ENCODE data around the gene KRT31.
"Not testable (repeated sequence)": the region's sequence is repeated elsewhere in the genome, so short reads cannot be mapped to it uniquely, and the experiment has no call there.

KRT31 gene

DNA sequence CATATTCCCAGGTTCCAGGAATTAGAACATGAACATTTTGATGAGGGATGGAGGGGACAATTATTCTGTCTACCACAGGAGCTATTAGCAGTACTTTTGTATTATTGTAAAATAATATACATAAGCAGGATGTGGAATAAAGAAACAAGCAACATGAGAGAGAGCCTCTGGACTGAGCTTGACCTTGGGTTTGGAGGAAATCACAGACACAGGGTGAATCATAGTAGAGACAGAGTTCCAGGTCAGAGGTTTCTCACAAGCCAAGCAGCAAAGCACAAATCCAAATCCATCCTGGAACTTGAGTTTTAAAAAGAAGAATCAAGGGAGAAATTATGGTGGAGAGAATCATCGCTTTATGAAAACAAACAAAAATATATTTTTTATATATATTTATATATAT, 5.1 kb downstream of the KRT31 start:
- no peak for FAIRE-seq
- DNase-seq (ENCODE audit: insufficient read length, low spot score) = no peak
- TF ChIP-seq, protein P1, sequence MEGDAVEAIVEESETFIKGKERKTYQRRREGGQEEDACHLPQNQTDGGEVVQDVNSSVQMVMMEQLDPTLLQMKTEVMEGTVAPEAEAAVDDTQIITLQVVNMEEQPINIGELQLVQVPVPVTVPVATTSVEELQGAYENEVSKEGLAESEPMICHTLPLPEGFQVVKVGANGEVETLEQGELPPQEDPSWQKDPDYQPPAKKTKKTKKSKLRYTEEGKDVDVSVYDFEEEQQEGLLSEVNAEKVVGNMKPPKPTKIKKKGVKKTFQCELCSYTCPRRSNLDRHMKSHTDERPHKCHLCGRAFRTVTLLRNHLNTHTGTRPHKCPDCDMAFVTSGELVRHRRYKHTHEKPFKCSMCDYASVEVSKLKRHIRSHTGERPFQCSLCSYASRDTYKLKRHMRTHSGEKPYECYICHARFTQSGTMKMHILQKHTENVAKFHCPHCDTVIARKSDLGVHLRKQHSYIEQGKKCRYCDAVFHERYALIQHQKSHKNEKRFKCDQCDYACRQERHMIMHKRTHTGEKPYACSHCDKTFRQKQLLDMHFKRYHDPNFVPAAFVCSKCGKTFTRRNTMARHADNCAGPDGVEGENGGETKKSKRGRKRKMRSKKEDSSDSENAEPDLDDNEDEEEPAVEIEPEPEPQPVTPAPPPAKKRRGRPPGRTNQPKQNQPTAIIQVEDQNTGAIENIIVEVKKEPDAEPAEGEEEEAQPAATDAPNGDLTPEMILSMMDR (IDR thresholded peaks at IDR 0.05; ENCODE audit: insufficient read depth, missing control alignments) = no peak

DNA sequence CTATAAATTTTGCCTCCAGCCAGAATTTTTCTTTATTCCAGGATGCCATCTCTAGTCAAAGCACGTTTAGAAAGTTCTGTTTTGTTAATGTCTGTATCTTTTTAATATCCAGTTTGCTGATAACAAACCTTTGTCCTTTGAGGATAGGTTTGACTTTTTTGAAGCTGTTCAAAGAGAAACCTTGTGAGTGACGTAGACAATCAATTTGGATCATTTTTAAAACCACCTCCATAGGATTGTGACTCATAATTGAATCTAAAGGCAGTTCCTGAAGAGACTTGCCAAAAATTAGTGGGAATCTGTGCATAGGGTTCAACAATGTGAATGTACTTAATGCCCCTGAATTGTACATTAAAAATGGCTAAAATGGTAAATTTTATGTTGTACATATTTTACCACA, 5.9 kb downstream of the KRT31 start:
- no peak for DNase-seq (ENCODE audit: insufficient read length, low spot score)
- TF ChIP-seq, protein P1 (IDR thresholded peaks at IDR 0.05; ENCODE audit: insufficient read depth, missing control alignments) = no peak
- FAIRE-seq = no peak

DNA sequence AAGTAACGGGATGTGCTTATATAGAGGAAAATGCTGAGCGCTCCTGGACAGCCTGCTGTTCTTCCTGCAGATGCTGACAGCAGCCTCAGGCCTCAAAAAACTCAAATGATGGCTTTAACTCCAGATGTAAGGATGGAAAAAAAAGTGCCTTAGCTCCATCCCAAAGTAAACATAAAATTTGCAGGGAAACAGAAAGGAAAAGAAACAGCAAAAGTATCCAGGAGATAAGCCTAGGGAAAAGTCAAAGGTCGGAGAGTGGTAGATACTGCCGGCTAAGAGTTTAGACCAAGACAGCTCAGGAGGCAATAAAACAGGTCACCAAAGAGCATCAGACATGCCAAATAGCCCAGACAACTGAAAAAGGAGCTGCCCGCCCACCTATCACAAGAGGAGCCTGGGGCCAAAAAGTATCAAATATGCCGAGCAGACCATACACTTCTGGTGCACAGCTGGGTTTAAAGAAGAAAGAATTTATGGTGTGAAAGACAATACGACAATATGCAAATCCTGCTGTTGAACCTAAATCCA, 6.9 kb downstream of the KRT31 start:
- FAIRE-seq = no peak
- no peak for DNase-seq (ENCODE audit: insufficient read length, low spot score)
- TF ChIP-seq, protein P1 (IDR thresholded peaks at IDR 0.05; ENCODE audit: insufficient read depth, missing control alignments) = no peak

DNA sequence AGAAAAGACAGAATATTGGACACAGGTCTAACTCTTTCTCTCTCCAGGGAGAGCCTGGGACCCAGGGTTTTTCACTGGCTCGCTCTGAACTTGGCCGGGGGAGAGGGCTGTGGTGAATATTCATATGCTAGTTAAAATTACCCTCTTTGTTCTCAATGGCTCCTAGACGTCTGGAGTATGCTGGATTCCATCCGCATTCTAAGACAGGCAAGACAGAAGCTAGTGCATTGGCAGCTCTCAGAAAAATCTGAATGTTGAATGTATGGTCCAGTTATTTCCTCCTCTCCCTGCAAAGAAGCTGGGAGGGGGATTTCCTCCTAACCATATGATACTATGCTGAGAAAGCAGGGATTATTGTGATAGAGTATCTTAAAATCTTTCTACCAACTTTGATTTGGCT, 9.7 kb downstream of the KRT31 start:
- DNase-seq (ENCODE audit: insufficient read length, low spot score) (no peak), FAIRE-seq (no peak)
- TF ChIP-seq, protein P1 (IDR thresholded peaks at IDR 0.05; ENCODE audit: insufficient read depth, missing control alignments) = no peak

DNA sequence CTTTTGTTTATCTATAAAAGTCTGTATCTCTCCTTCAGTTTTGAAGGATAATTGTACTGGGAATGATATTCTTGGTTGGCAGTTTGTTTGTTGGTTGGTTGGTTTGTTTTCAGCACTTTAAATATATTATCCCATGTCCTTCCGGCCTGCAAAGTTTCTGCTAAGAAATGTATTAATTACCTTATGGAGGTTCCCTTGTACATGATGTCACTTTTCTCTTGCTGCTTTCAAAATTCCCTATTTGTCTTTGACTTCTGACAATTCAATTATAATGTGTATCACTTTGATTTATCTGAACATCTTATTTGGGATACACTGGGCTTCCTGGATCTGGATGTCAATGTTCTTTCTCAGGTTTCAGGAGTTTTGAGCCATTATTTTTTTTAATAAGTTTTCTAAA, 11.2 kb downstream of the KRT31 start:
- DNase-seq (ENCODE audit: insufficient read length, low spot score) = no peak
- FAIRE-seq = no peak
- TF ChIP-seq, protein P1 (IDR thresholded peaks at IDR 0.05; ENCODE audit: insufficient read depth, missing control alignments) = no peak

DNA sequence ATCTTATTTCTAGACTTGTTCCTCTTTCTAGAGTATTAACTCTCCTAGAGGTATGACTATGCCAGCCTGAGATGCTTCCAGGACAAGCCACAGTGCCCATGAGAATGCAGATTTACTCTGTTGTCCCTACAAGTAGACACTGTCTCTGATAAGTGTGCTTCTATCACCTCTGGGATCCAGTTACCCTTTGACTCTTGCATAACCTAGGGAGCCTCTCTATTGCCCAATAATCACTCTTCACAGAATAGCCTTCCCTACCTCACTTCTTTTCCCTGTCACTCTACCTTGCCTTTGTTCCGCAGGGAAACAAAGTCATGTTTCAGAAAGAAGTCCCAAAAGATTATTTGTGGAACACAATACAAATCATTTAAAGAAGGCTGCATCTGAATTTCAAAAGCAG, 13.7 kb downstream of the KRT31 start:
- FAIRE-seq (no peak), DNase-seq (ENCODE audit: insufficient read length, low spot score) (no peak)
- TF ChIP-seq, protein P1 (IDR thresholded peaks at IDR 0.05; ENCODE audit: insufficient read depth, missing control alignments) = no peak

DNA sequence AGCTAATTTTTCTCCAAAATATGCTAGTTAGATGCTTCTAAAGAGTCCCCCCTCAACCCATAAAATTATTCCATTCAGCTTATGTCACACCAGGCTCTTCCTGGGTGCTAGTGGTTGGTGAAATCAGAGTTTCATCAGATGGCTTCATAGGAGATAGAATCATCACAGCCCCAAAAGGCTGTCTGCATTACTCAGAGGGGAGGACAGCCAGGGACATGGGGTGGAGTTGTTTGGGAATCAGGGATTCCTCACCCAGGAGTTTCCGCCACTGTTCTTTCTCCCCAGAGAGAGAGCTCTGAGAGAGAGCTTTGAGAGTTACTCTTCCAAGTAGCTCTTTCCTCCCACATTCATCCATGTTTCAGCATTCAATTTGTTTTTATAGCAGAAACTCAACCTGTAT, 15.0 kb downstream of the KRT31 start:
- no peak for FAIRE-seq
- TF ChIP-seq, protein P1 (IDR thresholded peaks at IDR 0.05; ENCODE audit: insufficient read depth, missing control alignments) = no peak

DNA sequence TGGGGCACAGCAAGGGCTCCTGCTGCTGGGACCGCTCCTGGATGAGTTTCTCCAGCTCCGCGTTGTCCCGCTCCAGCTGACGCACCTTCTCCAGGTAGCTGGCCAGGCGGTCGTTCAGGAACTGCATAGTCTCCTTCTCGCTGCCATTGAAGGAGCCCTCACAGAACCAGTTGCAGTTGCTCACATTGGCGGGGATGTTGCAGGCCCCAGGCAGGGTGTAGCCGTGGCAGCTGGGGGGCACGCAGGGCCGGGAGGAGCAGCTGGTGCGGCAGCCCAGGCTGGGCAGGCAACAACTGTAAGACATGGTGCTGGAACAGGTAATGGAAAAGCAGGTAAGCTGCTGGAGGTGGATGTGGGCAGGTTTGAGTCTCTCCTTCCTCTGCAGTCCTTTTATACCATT, 15.5 kb downstream of the KRT31 start, which contains the start of gene KRT34:
Gene KRT34 (minus strand): TSS at position 364 of the 400 bp plus-strand sequence. CDS start 60 bp downstream, at position 304.
- DNase-seq (ENCODE audit: insufficient read length, low spot score); FAIRE-seq: not testable (repeated sequence)

More for the DNA sequence above, 15.0 kb downstream of the KRT31 start:
- DNase-seq (ENCODE audit: insufficient read length, low spot score) = no peak

DNA sequence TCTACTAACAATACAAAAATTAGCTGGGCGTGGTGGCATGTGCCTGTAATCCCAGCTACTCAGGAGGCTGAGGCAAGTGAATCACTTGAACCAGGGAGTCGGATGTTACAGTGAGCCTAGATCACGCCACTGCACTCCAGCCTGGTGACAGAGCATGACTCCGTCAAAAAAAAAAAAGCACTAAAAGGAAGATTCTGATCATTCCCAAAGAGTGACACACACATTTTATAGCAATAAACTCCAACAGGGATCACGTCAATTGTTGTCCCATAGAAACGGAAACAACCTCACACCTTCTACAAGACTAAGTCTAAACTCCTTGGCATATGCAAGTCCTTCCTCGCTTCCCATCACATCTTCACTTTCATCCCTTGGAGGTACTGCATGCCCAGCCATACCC, 17.3 kb downstream of the KRT31 start:
- not testable (repeated sequence) for DNase-seq (ENCODE audit: insufficient read length, low spot score); FAIRE-seq

All from D721Med (cell line).